Measurements from ENCODE around the gene PRKG1. TPM values are rescaled to one million over a fixed set of nuclear protein-coding genes. Genes with fewer than 3 reads are reported as not detected.

Gene PRKG1
- total RNA-seq, 1 experiment from 2014 or later, result 7.4 TPM

DNA sequence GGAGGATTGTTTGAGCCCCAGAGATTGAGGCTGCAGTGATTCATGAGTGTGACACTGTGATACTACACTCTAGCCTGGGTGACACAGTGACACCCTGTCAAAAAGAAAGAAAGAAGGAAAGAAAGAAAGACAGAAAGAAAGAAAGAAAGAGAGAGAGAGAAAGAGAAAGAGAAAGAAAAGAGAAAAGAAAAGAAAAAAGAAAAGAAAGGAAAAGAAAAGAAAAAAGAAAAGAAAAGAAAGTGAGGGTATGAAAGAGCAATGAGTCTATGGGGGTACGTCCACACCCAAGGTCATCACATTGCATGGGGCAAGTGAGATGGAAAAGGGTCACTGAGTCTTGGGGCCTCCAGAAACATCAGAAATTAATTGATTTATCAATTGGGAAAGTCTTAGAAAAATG is 760.3 kb downstream of the PRKG1 start:
- intact Hi-C loops (cut with micrococcal nuclease), result loop anchor here (10.0 kb wide), 1 partner anchor 220 kb away; no protein-coding TSS in a partner anchor
- no peak for ATAC-seq
- Histone ChIP-seq H3K4me3 (ENCODE audit: low read length) (no peak overlapping the region), H3K9ac (ENCODE audit: low read length) (no peak overlapping the region), H3K79me2 (ENCODE audit: low read length) (no peaks in the 10 kb centered on the region), H3K36me3 (ENCODE audit: low read depth, low read length) (no peaks in the 10 kb centered on the region), H4K20me1 (ENCODE audit: low read length) (no peaks in the 10 kb centered on the region), H3K27ac (ENCODE audit: low read length) (no peak overlapping the region), H3K4me1 (ENCODE audit: insufficient read depth, low read length) (peaks cover 14% of the 10 kb centered on the region), H3F3A (ENCODE audit: low read length, unreplicated experiment) (peaks cover 5% of the 10 kb centered on the region), H2AFZ (ENCODE audit: low read length) (no peak overlapping the region), H3K9me2 (replicated peaks; ENCODE audit: low read length) (no peaks in the 10 kb centered on the region), H3K27me3 (ENCODE audit: low read length) (no peaks in the 10 kb centered on the region), H3K9me3 (ENCODE audit: low read length) (peaks cover 5% of the 10 kb centered on the region; the same call in 1 of the 2 replicates), H3K4me2 (ENCODE audit: low read length) (no peak overlapping the region)
- no TSS peak for BruUV-seq (replicated peaks)
- CTCF ChIA-PET, result no interaction called here
- DNase-seq, result no peak
- POLR2A ChIA-PET (ENCODE audit: unreplicated experiment), result no interaction called here
- TF ChIP-seq, protein P1, sequence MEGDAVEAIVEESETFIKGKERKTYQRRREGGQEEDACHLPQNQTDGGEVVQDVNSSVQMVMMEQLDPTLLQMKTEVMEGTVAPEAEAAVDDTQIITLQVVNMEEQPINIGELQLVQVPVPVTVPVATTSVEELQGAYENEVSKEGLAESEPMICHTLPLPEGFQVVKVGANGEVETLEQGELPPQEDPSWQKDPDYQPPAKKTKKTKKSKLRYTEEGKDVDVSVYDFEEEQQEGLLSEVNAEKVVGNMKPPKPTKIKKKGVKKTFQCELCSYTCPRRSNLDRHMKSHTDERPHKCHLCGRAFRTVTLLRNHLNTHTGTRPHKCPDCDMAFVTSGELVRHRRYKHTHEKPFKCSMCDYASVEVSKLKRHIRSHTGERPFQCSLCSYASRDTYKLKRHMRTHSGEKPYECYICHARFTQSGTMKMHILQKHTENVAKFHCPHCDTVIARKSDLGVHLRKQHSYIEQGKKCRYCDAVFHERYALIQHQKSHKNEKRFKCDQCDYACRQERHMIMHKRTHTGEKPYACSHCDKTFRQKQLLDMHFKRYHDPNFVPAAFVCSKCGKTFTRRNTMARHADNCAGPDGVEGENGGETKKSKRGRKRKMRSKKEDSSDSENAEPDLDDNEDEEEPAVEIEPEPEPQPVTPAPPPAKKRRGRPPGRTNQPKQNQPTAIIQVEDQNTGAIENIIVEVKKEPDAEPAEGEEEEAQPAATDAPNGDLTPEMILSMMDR (conservative IDR thresholded peaks at IDR 0.05; ENCODE audit: low read depth, low read length), result no peak
- TF ChIP-seq EZH2 (IDR thresholded peaks at IDR 0.05; ENCODE audit: low read length, unreplicated experiment) (no peak), EZH2phosphoT487 (IDR thresholded peaks at IDR 0.05; ENCODE audit: borderline replicate concordance, low read length) (no peak)

DNA sequence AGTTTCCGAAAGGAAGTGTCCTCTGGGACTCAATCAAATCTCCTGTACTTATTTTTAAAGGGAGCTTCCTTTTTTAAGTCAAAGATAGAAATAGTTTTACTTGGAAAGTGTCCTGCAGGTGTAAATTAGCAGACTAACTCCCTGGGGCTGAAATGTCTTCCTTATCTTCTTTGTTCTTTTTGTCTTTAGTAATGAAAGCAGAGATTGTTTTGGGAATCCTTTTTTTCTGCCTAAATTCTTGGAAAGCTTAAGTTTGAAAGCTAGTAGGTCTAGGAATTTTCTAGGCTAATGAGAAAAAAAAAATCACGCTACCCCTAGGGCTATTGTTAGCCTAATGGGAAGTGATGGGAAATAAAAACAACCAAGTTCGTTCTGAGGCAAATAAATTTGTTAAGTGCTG is 764.2 kb downstream of the PRKG1 start:
- intact Hi-C loops (cut with micrococcal nuclease), result loop anchor here (10.0 kb wide), 1 partner anchor 216 kb away; no protein-coding TSS in a partner anchor
- POLR2A ChIA-PET (ENCODE audit: unreplicated experiment), result no interaction called here
- Histone ChIP-seq H3F3A (ENCODE audit: low read length, unreplicated experiment) (no peaks in the 10 kb centered on the region), H3K27me3 (ENCODE audit: low read length) (no peaks in the 10 kb centered on the region), H3K4me2 (ENCODE audit: low read length) (no peak overlapping the region), H3K4me1 (ENCODE audit: insufficient read depth, low read length) (peaks cover 3% of the 10 kb centered on the region; the same call in 1 of the 2 replicates), H2AFZ (ENCODE audit: low read length) (0 out of 2 replicates have a peak overlapping the region, but pooled peaks have one; percentile 1), H3K36me3 (ENCODE audit: low read depth, low read length) (no peaks in the 10 kb centered on the region), H4K20me1 (ENCODE audit: low read length) (no peaks in the 10 kb centered on the region), H3K79me2 (ENCODE audit: low read length) (no peaks in the 10 kb centered on the region), H3K27ac (ENCODE audit: low read length) (no peak overlapping the region), H3K9me2 (replicated peaks; ENCODE audit: low read length) (no peaks in the 10 kb centered on the region), H3K4me3 (ENCODE audit: low read length) (no peak overlapping the region), H3K9me3 (ENCODE audit: low read length) (peaks cover 5% of the 10 kb centered on the region; the same call in 1 of the 2 replicates), H3K9ac (ENCODE audit: low read length) (no peak overlapping the region)
- CTCF ChIA-PET, result no interaction called here
- DNase-seq, result no peak
- no TSS peak for BruUV-seq (replicated peaks)
- no peak for ATAC-seq
- TF ChIP-seq, protein P1 (conservative IDR thresholded peaks at IDR 0.05; ENCODE audit: low read depth, low read length), result no peak
- TF ChIP-seq EZH2phosphoT487 (IDR thresholded peaks at IDR 0.05; ENCODE audit: borderline replicate concordance, low read length) (no peak), EZH2 (IDR thresholded peaks at IDR 0.05; ENCODE audit: low read length, unreplicated experiment) (no peak)

DNA sequence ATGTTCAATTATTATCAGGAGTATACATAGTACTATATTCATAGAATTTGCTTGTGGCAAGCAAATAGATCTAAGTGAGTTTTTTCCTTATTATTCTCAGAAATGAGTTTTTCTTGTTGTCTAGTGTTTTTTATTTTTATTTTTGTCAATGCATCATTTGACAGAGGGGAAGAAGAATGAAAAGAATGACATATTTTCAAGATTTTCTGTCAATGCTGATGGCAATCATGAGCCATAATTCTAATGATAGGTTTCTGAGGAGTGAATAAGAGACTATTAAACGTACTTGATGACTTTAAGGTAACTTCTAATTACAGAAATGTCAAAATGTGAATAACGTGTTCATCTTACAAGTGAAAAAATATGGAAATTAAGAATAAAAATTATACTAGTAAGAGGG is 769.7 kb downstream of the PRKG1 start:
- Histone ChIP-seq H3K4me3 (ENCODE audit: low read length) (no peak overlapping the region), H3K4me1 (ENCODE audit: insufficient read depth, low read length) (no peaks in the 10 kb centered on the region), H3F3A (ENCODE audit: low read length, unreplicated experiment) (no peaks in the 10 kb centered on the region), H3K36me3 (ENCODE audit: low read depth, low read length) (no peaks in the 10 kb centered on the region), H3K27ac (ENCODE audit: low read length) (no peak overlapping the region), H3K27me3 (ENCODE audit: low read length) (0 out of 2 replicates have a peak, but pooled peaks cover 3% of the 10 kb centered on the region), H3K9ac (ENCODE audit: low read length) (no peak overlapping the region), H4K20me1 (ENCODE audit: low read length) (no peaks in the 10 kb centered on the region), H3K9me3 (ENCODE audit: low read length) (no peaks in the 10 kb centered on the region), H2AFZ (ENCODE audit: low read length) (no peak overlapping the region), H3K9me2 (replicated peaks; ENCODE audit: low read length) (no peaks in the 10 kb centered on the region), H3K4me2 (ENCODE audit: low read length) (no peak overlapping the region), H3K79me2 (ENCODE audit: low read length) (no peaks in the 10 kb centered on the region)
- DNase-seq, result no peak
- ChIA-PET POLR2A (ENCODE audit: unreplicated experiment) (interaction anchor here (0.6 kb wide), 1 partner anchor 71 kb away, joined by 4 read pairs; no protein-coding TSS in a partner anchor), CTCF (no interaction called here)
- TF ChIP-seq, protein P1 (conservative IDR thresholded peaks at IDR 0.05; ENCODE audit: low read depth, low read length), result no peak
- no peak for TF ChIP-seq EZH2phosphoT487 (IDR thresholded peaks at IDR 0.05; ENCODE audit: borderline replicate concordance, low read length)
- TF ChIP-seq EZH2 (IDR thresholded peaks at IDR 0.05; ENCODE audit: low read length, unreplicated experiment), result no peak
- ATAC-seq, result no peak
- BruUV-seq (replicated peaks), result no TSS peak
- intact Hi-C loops (cut with micrococcal nuclease), result no loop called here
